ENCODE measurements around the gene HEBP1.

HEBP1 gene

DNA sequence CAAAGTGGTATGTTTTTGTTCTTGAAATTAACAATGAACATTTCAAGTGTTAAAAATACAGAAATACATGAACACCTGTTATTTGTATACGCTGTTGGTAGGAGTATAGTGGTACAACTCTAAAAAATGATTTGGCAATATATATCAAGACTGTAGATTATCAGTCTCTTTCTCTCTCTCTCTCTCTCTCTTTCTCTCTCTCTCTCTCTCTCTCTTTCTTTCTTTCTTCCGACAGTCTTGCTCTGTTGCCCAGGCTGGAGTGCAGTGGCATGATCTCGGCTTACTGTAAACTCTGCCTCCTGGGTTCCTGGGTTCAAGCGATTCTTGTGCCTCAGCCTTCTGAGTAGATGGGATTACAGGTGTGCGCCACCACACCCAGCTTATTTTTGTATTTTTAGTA lies 12.6 kb downstream of the HEBP1 start:
- no peak for DNase-seq

GRCh38 chr12:12986775-12987331 lies 13.2 kb downstream of the HEBP1 start:
- DNase-seq: no peak

DNA sequence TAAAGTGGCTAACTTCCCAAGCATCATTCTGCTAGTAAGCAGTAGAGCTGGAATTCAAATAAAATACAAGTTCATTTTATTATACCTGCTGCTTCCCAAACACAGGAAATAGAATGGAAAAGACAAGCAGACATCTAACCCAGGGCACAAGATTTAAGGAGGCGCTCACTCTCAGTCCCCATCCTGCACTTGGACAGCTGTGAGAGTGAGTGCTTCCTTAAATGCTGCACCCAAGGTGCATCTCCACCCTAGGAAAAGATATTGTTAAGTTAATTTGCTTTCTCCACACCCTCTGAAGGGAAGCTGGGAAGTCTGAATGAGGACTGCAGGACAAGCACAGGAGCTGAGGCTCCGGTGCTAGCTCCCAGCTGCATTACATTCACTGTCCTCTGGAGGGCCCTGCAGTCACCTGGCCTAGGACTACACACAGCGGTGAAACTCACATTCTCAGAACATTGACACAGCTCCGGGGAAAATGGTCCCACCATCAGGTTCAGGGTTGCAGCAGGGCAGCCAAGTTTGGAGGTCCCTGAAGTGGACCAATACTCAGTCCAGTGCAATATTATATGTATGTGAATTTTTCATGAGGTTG lies 14.2 kb downstream of the HEBP1 start:
- DNase-seq: peak in 1 of 2 donors; percentile 13

DNA sequence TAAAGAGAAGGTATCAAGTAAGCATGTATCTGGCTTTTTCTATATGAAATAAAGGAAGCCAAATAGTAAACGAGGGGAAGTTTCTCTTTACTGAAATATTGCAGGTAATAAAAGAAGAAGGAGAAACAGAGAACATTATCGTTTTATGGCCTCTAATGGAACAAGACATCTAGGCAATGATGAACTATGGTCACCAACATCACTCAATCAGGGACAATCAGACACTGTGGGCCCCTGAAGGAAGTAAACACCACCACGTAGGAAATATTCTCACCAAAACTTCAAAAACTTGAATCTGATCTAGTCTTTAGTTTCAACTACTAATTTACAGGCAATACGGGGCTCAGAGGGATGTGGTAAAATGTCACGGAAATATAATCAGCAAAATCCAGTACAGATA lies 15.9 kb downstream of the HEBP1 start:
- no peak for DNase-seq

DNA sequence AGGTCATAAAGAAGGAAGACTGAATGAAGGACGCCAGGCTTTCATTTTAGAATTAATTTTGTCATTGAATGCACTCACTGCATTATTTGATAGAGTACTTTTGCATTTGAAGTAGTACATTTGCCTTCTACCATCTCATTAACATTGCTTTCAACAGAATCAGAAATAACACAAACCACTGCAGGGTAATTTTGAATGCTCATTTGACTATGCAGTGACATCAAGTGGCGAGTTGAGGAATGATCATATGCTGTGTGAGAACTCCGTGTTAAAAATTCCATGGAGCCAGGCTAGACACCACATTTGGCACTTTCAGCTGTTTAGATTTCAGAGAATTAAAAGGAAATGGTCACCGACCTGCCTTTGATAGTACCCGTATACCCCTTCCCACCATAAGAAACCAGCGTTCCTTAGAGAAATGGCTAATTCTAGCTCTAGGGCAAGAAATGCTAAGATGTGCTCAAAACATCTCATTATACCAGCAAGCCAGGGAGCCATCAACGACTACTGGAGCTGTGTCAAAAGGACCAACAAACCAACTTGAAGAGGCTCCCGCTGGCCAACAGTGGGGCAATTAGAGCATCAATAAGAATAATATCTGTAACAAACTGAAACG lies 16.5 kb downstream of the HEBP1 start:
- DNase-seq: peak in 1 of 2 donors; percentile 26

DNA sequence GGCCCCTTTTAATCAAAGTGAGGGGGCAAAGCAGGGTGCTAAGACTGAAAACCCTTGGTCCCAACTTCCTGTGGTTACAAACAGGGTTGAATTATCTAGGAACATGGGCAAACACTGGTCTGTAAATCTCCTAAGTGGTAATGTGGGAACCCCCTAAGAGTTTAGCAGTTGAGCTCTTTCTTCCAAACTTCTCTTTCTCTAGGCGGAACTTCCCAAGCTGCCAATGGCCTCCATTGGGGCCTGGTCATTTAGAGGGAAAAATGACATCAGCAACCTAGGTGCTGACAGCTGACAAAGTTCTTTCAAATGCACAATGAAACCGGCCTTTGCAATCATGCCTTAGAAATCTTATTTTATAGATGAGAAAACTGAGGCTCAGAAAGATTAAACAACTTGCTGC lies 17.7 kb downstream of the HEBP1 start:
- no peak for DNase-seq

GRCh38 chr12:12979731-12980259 lies 20.3 kb downstream of the HEBP1 start:
- no peak for DNase-seq

GRCh38 chr12:12979126-12979525 lies 20.9 kb downstream of the HEBP1 start:
- DNase-seq: no peak

GRCh38 chr12:12977231-12977630 lies 22.8 kb downstream of the HEBP1 start:
- no peak for DNase-seq

DNA sequence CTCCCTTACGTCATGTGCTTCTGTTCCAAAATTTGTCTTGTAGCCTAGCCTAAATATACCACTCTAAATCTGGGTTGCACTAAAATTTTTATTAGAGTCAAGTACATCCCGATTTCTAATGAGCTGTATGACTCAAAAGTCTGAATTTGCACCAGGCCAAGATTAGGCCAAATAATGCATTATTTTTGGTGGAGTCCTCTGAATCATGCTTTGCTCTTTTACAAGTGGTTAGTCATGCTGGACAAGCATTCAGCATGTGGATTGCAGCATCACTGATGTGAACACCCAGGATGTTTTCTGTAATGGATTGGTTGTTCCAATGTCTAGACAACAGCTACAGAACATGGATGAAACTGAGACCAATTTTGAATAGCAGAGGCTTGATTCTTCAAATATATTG lies 23.7 kb downstream of the HEBP1 start:
- no peak for DNase-seq

DNA sequence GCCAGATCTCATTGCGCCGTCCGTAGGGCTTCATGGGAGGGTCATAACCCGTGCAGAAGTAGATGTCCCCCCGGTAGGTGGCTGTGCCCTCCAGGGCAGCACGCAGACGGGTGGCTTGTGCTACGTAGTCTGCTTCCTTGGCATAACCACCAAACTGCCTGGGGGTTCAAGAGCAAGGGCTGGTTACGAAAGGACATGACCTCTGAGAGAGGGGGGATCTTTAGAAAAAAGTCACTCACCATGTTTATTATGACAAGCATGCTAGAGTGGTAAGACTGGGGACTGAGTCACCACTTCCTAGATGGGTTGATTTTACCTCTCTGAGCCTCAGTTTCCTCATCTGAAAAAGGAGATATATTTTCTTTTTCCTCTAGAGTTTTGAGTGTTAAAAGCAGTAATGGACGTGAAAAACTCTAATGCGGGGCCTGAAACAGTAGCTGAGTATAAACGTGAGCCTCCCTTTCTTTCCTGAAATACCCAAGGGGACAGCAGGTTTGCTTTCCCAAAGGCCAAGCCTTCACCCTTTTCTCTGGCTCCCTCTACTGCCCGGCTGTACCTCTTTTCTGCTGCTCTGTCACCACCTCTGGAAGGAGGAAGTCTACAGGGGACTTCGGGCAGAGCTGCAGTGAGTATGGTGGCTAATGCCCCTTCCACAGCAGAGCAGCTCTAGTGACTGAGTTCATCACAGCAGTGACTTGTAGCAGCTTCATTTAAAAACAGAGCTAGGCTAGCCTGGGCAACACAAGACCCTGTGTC lies 24.6 kb downstream of the HEBP1 start:
- DNase-seq: peak in 1 of 2 donors; percentile 7

DNA sequence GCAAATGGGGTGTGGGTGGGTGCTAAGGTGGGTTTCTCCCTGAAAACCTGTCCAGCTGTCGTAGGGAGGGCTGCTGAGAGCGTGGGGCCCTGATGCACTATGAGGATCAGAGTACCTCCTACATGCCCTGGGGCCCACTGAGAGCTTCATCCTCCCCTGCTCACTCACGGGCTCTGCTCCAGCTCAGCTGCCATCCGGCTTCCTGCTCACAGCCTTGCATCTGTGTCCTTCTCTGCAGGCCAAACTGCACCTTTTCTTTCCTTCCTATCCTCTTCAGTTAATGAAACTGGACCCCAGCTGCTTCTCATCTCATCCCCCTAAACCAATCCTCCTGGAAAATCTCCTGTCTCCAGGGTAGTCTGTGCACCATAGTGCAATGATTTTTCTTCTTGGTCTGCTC lies 25.9 kb downstream of the HEBP1 start:
- DNase-seq: no peak

GRCh38 chr12:12973019-12973418 lies 27.0 kb downstream of the HEBP1 start:
- DNase-seq: no peak

GRCh38 chr12:12965836-12966235 lies 34.2 kb downstream of the HEBP1 start:
- no peak for DNase-seq

DNA sequence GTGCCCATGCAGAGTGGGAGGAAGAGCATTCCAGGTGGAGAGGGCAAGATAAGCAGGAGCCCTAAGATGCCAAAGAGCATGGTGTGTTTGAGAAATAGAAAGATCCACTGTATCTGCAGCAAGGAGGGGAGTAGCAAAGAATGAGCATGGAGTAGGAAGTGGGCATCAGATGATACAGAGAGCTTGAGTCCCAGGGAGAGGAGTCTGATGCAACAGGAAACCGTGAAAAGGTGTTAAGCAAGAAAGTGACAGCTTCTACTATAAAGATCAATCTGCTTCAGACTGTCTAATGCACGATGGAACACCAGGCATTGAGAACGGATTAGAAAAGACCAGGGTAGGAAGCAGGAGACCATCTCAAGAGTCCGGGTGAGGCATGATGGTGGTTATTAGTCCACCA lies 35.8 kb downstream of the HEBP1 start:
- no peak for DNase-seq

DNA sequence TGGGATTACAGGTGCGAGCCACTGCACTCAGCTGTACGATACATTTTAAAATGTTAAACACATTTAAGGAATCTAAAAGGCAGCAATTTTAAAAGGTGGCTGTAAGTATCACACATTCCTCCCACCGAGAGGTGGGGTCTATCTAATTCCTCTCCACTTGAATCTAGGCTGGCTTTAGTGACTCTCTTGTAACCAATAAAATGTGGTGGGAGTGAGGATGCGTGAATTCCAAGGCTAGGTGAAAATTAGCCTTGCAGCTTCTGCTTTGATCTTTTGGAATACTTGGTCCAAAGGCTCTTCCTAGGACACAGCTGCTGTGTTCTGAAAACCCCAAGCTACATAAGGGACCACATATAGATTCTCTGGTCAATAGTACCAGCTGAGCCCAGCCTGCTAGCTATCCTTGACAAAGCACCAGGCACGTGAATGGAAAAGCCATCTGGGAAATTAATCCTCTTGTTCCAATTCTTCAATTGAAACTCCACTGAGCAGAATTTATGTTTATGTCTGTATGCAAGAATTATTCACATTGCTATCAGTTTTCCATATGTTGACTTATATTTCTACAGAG lies 39.3 kb downstream of the HEBP1 start:
- no peak for DNase-seq

DNA sequence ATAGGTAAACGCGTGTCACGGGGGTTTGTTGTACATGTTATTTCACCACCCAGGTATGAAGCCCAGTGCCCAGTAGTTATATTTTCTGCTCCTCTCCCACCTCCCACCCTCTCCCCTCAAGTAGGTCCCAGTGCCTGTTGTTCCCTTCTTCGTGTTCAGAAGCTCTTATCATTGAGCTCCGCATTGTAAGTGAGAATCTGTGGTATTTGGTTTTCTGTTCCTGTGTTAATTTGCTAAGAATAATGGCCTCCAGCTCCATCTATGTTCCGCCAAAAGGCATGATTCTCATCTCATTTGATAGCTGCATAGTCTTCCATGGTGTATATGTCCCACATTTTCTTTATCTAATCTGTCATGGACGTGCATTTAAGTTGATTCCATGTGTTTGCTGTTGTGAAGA lies 41.2 kb downstream of the HEBP1 start:
- no peak for DNase-seq

DNA sequence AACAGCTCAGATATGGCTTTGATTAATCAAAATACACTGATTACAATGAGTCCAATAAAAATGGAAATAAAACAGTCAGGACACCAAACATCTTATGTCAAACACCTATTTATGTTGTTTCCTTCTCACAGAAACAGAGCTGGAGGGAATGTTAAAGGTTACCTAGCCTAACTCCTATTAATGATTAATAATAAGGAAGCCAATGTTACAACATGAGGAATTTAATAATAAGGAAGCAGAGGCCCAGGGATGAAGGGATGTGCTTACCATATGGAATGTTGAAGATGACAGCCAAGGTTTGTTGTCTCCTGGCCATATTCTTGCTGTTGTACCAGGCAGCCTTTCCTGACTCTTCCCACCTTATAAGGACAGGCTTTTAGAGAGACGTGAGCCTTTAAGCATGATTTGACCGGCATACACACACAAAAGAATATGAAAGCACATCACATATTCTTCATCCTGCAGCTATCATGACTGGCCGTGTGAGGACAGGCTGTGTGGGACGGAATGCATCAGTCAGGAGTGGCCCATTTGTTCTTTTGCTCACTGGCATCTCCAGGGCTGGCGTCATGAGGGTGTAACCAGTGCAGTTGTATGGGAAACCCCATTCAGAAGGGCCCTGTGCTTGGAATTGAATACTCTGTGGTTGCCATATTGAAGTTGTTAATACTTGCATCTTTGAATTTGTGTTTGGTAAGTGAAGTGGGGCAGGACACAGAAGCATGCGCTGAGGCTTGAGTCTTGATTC lies 45.0 kb downstream of the HEBP1 start:
- no peak for DNase-seq

GRCh38 chr12:12954356-12954755 lies 45.7 kb downstream of the HEBP1 start:
- no peak for DNase-seq

DNA sequence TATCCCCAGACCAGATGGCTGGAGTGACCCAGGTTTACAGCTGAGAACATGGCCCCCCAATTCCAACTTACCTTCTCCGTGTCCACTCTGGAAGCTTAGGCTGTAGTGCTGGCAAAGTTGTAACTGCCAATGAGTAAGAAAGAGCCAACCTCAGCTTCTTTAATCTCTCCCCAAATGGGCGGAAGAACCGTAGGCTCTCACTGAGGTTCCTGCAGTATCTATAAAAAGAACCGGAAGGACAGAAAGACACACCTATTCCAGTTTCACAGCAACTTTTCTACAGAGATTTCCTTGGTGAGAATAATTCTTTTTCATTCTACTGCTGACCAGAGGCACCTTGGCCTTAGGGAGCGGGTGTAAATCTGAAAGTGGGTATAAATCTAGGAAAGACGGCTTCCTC lies 48.0 kb downstream of the HEBP1 start, which contains the start of gene GPRC5D:
Gene GPRC5D, minus strand, starts transcription at position 135 of the 400 bp plus-strand sequence. CDS start 1,786 bp downstream, outside the sequence.
- no peak for DNase-seq

DNA sequence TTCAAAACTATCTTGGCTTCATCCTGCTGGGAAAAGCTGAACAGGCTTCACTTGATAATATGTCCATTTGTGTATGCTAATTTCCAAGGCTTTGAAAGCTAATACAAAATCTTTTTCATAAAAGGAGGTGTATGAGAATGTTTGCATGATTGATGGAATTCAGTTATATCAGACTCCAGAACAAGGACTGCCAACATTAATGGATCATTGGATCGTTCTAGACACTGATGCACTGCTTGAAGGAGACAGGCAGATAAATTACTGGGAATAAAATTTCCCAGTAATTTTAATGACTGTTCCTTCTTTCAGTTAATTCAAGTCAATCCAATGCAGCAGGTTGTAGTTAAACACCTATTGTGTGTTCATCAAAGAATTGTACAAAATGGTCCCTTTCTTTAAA lies 48.6 kb downstream of the HEBP1 start:
- no peak for DNase-seq

DNA sequence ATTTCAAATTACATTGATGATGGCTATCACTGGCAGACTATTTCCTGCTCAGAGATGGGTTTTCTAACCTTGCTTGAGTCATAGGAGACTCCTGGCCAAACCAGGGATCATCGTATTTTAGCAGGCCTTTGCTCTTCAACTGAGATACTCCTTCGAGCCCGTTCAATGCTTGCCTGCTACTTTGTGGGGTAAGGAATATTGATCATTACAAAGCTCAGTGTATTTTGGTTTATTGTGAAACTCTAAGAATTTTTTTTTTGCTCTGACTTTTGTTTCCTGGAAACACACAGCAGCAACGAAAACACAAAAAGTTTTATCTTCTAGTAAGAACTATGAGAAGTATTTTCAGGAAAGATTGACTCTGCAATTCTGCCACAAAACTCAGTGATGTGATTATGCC lies 52.2 kb downstream of the HEBP1 start:
- DNase-seq: no peak
